ENCODE data around the gene TNFRSF1A.

- no peak for TF ChIP-seq POLR2A (IDR thresholded peaks at IDR 0.05; ENCODE audit: low read depth, low read length)
- TF ChIP-seq POLR2AphosphoS5 (IDR thresholded peaks at IDR 0.05; ENCODE audit: low read depth, low read length) = no peak
Measured at GRCh38 chr12:6342140-6342889, 439 bp upstream of the TNFRSF1A start.

All from GM12891 (cell line).